Measurements from ENCODE around the gene POLR3G.

POLR3G gene

DNA sequence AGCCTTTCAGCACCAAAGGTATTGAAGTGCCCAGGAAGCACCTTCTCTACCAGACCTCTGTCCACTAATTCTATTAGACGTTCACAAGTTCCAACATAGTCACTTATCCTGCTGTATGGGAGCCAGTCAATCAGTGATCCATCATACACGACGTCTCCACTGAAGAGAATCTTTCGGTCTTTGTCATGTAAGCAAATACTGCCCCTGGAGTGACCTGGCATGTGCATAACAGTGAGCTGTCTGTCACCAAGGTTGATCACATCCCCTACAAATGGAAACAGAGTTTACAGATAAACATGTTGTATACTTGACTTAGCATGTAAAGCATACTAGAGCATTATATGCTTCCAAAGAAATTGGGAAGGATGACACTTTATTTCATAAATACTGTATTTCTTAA is 13.4 kb upstream of the POLR3G start:
- CTCF ChIA-PET = interaction anchor here (1.0 to 1.3 kb wide), 4 partner anchors 13 to 26 kb away, joined by 3 to 5 read pairs (median 4); partner anchors contain the start of genes MBLAC2 and POLR3G
- POLR2A ChIA-PET = no interaction called here
- Histone ChIP-seq H3K9me3 (ENCODE audit: control extremely low read depth in 1 of 5, control insufficient read depth in 4 of 5, insufficient read depth in 2 of 5, low read depth in 1 of 5, low read length in 4 of 5) (peaks cover 0 to 5% (median 0%) of the 10 kb centered on the region in 5 experiments), H3K4me3 (ENCODE audit: control insufficient read depth in 1 of 7, extremely low read depth in 1 of 7, insufficient read depth in 4 of 7, low read depth in 2 of 7, low read length in 6 of 7) (no peak overlapping the region), H3K27me3 (replicated peaks in 2 of 5; ENCODE audit: control insufficient read depth in 4 of 5, insufficient read depth in 5 of 5, low read length in 4 of 5) (no peaks in the 10 kb centered on the region), H3K27ac (ENCODE audit: insufficient read depth in 1 of 2, low read depth in 1 of 2, low read length in 2 of 2, poor library complexity in 1 of 2, severe bottlenecking in 2 of 2) (no peak overlapping the region), H3K4me1 (ENCODE audit: control extremely low read depth in 1 of 4, control insufficient read depth in 4 of 4, insufficient read depth in 4 of 4, low read length in 3 of 4) (peaks cover 0 to 3% (median 1%) of the 10 kb centered on the region in 4 experiments), H3K36me3 (ENCODE audit: control insufficient read depth in 4 of 4, insufficient read depth in 4 of 4, low read length in 3 of 4) (peaks cover 0 to 9% (median 4%) of the 10 kb centered on the region in 4 experiments)
- no peak for DNase-seq
- WGBS (ENCODE audit: insufficient coverage) = 100% methylated on average over 4 of the region's 4 CpGs

DNA sequence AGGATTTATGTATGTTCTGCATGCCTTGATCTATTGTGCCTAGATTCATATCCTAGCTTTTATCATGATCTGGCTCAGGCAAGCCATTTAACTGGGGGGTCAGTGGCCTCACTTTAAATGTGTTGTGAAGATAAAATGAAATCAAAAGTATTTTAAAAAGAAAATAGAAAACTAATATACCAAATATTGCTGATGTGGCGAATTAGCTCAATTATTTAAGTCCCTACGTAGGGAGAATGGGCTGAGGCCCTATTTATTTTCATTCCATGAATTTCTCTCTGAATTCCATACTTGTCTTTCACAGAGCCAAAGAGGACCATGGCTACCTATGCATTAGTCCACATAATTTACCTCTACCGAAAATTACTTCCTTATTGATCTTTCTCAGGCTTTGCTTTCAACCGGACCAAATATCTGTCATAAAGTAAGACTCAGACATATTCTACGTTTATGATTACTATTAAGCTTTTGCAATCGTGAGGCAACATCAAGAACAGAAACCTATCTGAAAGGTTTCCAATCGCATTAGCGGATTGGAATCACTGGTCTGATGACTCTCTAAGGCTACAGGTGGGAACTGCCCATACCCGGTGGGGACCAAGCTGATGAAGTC is 1.8 kb upstream of the POLR3G start:
- no peaks in the 10 kb centered on the region for H3K27me3 ChIP-seq (replicated peaks in 2 of 5; ENCODE audit: control insufficient read depth in 4 of 5, insufficient read depth in 5 of 5, low read length in 4 of 5)
- ChIA-PET POLR2A (no interaction called here), CTCF (interaction anchor here (2.5 kb wide), 1 partner anchor 33 kb away, joined by 13 read pairs; no protein-coding TSS in a partner anchor)
- peak overlapping the region in 1 of 2 experiments; percentile 23 for H3K27ac ChIP-seq (ENCODE audit: insufficient read depth in 1 of 2, low read depth in 1 of 2, low read length in 2 of 2, poor library complexity in 1 of 2, severe bottlenecking in 2 of 2)
- H3K36me3 ChIP-seq (ENCODE audit: control insufficient read depth in 4 of 4, insufficient read depth in 4 of 4, low read length in 3 of 4) = peaks cover 1 to 10% (median 6%) of the 10 kb centered on the region in 4 experiments
- H3K9me3 ChIP-seq (ENCODE audit: control extremely low read depth in 1 of 5, control insufficient read depth in 4 of 5, insufficient read depth in 2 of 5, low read depth in 1 of 5, low read length in 4 of 5) = peaks cover 0 to 8% (median 1%) of the 10 kb centered on the region in 5 experiments
- peak overlapping the region in 6 of 7 experiments; percentile 77 to 94 (median 87) for H3K4me3 ChIP-seq (ENCODE audit: control insufficient read depth in 1 of 7, extremely low read depth in 1 of 7, insufficient read depth in 4 of 7, low read depth in 2 of 7, low read length in 6 of 7)
- H3K4me1 ChIP-seq (ENCODE audit: control extremely low read depth in 1 of 4, control insufficient read depth in 4 of 4, insufficient read depth in 4 of 4, low read length in 3 of 4) = peaks cover 3 to 26% (median 15%) of the 10 kb centered on the region in 4 experiments
- WGBS (ENCODE audit: insufficient coverage) = 39% methylated on average over 9 of the region's 9 CpGs
- peak in 2 of 3 donors; percentile 24 to 40 for DNase-seq

DNA sequence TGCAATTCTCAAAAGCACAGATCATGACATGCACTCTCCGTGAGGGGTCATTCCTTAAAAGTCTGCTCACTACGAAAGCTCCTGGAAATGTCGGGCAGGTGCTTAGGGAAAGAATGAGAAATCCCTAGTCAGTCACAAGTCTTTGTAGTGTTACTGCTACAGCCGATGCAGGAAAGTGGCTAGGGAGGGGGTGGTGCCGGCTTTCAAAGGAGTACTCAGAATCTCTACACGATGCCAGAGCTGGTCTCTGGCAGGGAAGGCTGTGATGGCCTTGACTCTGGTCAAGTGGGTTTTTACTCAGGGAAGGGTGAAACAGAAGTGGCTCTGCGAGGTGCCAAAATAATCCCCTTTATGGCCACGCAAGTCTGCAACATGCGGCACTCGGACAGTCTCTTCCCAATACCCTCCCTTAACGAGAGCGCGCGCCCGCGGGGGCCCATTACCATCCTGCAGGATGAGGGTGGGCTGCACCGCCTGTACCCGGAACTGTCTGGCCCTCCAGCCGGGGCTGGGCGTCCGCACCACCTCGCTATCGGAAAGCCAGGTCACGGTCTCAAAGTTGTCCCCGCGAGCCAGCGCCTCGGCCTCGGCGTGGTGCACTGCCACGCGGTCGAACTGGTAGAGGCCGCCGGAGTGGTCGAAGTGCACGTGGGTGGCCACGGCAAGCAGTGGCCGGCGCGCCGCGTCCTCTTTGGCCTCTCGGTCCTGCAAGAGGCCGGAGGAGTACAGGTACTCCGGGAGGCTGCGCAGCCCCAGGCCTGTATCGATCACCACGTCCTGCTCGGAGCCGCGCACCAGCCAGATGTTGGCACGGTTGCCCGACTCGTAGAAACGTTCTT is 1.0 kb upstream of the POLR3G start:
- Histone ChIP-seq H3K27ac (ENCODE audit: insufficient read depth in 1 of 2, low read depth in 1 of 2, low read length in 2 of 2, poor library complexity in 1 of 2, severe bottlenecking in 2 of 2) (peak overlapping the region in 1 of 2 experiments; percentile 76), H3K9me3 (ENCODE audit: control extremely low read depth in 1 of 5, control insufficient read depth in 4 of 5, insufficient read depth in 2 of 5, low read depth in 1 of 5, low read length in 4 of 5) (peaks cover 0 to 7% (median 0%) of the 10 kb centered on the region in 5 experiments), H3K36me3 (ENCODE audit: control insufficient read depth in 4 of 4, insufficient read depth in 4 of 4, low read length in 3 of 4) (peaks cover 0 to 10% (median 6%) of the 10 kb centered on the region in 4 experiments), H3K27me3 (replicated peaks in 2 of 5; ENCODE audit: control insufficient read depth in 4 of 5, insufficient read depth in 5 of 5, low read length in 4 of 5) (no peaks in the 10 kb centered on the region), H3K4me1 (ENCODE audit: control extremely low read depth in 1 of 4, control insufficient read depth in 4 of 4, insufficient read depth in 4 of 4, low read length in 3 of 4) (peaks cover 3 to 26% (median 15%) of the 10 kb centered on the region in 4 experiments), H3K4me3 (ENCODE audit: control insufficient read depth in 1 of 7, extremely low read depth in 1 of 7, insufficient read depth in 4 of 7, low read depth in 2 of 7, low read length in 6 of 7) (peak overlapping the region; percentile 76 to 94 (median 83))
- 0% methylated on average over 54 of the region's 56 CpGs for WGBS (ENCODE audit: insufficient coverage)
- peak in 2 of 3 donors; percentile 50 to 72 for DNase-seq
- CTCF ChIA-PET = interaction anchor here (1.0 to 3.1 kb wide), 4 partner anchors 13 to 55 kb away, joined by 5 to 13 read pairs (median 9); partner anchors contain the start of gene LYSMD3
- POLR2A ChIA-PET = no interaction called here

DNA sequence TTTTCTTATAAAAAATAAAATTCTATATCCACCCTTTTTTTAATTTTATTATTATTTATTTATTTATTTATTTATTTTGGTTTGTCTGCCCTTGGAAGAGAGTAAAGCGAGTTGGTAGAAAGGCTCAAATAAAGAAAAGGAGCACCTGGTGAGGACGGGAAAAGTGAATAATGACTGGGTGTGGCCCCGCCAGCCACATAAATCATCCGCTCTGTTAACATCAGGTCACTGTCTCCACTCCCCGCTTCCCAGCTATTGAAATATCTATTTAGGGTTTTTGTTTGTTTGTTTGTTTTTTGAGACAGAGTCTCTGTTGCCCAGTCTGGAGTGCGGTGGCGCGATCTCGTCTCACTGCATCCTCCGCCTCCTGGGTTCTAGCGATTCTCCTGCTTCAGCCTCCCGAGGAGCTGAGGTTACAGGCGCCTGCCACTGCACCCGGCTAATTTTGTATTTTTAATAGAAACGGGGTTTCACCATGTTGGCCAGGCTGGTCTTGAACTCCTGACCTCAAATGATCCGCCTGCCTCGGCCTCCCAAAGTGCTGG is 844 bp downstream of the POLR3G start:
- Histone ChIP-seq H3K9me3 (ENCODE audit: control extremely low read depth in 1 of 5, control insufficient read depth in 4 of 5, insufficient read depth in 2 of 5, low read depth in 1 of 5, low read length in 4 of 5) (no peaks in the 10 kb centered on the region), H3K36me3 (ENCODE audit: control insufficient read depth in 4 of 4, insufficient read depth in 4 of 4, low read length in 3 of 4) (peaks cover 0 to 8% (median under 1%) of the 10 kb centered on the region in 4 experiments), H3K27ac (ENCODE audit: insufficient read depth in 1 of 2, low read depth in 1 of 2, low read length in 2 of 2, poor library complexity in 1 of 2, severe bottlenecking in 2 of 2) (no peak overlapping the region), H3K27me3 (replicated peaks in 2 of 5; ENCODE audit: control insufficient read depth in 4 of 5, insufficient read depth in 5 of 5, low read length in 4 of 5) (no peaks in the 10 kb centered on the region), H3K4me1 (ENCODE audit: control extremely low read depth in 1 of 4, control insufficient read depth in 4 of 4, insufficient read depth in 4 of 4, low read length in 3 of 4) (peaks cover 3 to 26% (median 15%) of the 10 kb centered on the region in 4 experiments), H3K4me3 (ENCODE audit: control insufficient read depth in 1 of 7, extremely low read depth in 1 of 7, insufficient read depth in 4 of 7, low read depth in 2 of 7, low read length in 6 of 7) (peak overlapping the region in 2 of 7 experiments; percentile 77 to 83)
- POLR2A ChIA-PET = interaction anchor here (1.5 kb wide), 1 partner anchor 9 kb away, joined by 6 read pairs; no protein-coding TSS in a partner anchor
- CTCF ChIA-PET = interaction anchor here (0.9 to 3.1 kb wide), 7 partner anchors 9 to 176 kb away, joined by 3 to 11 read pairs (median 5); no protein-coding TSS in a partner anchor
- no peak for DNase-seq
- 95% methylated on average over 12 of the region's 17 CpGs for WGBS (ENCODE audit: insufficient coverage)

DNA sequence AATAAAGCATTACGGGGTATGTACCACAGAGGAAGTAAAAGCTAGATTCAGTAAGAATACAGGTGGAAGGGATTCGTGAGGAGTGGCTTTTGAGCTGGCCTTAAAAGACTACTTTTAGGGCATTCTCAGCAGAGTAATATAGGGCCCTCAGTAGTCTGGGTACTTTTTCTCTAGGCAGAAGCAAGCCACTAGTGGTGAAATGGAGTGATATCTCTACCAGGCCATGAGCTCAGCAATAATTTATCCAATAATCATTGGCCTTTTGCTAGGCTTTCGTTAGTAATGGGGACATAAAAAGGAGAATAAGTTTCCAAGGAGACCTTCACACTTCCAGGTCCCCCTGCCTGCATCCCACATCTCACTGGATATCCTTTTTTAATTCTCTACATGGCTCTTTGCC is 1.7 kb downstream of the POLR3G start:
- Histone ChIP-seq H3K4me1 (ENCODE audit: control extremely low read depth in 1 of 4, control insufficient read depth in 4 of 4, insufficient read depth in 4 of 4, low read length in 3 of 4) (peaks cover 3 to 26% (median 15%) of the 10 kb centered on the region in 4 experiments), H3K36me3 (ENCODE audit: control insufficient read depth in 4 of 4, insufficient read depth in 4 of 4, low read length in 3 of 4) (peaks cover 0 to 3% (median under 1%) of the 10 kb centered on the region in 4 experiments), H3K9me3 (ENCODE audit: control extremely low read depth in 1 of 5, control insufficient read depth in 4 of 5, insufficient read depth in 2 of 5, low read depth in 1 of 5, low read length in 4 of 5) (no peaks in the 10 kb centered on the region), H3K27ac (ENCODE audit: insufficient read depth in 1 of 2, low read depth in 1 of 2, low read length in 2 of 2, poor library complexity in 1 of 2, severe bottlenecking in 2 of 2) (no peak overlapping the region), H3K4me3 (ENCODE audit: control insufficient read depth in 1 of 7, extremely low read depth in 1 of 7, insufficient read depth in 4 of 7, low read depth in 2 of 7, low read length in 6 of 7) (no peak overlapping the region), H3K27me3 (replicated peaks in 2 of 5; ENCODE audit: control insufficient read depth in 4 of 5, insufficient read depth in 5 of 5, low read length in 4 of 5) (no peaks in the 10 kb centered on the region)
- ChIA-PET CTCF (interaction anchor here (1.3 to 3.1 kb wide), 6 partner anchors 8 to 307 kb away, joined by 3 to 11 read pairs (median 6); no protein-coding TSS in a partner anchor), POLR2A (interaction anchor here (0.7 to 1.0 kb wide), 2 partner anchors 37 to 53 kb away, joined by 4 to 6 read pairs; partner anchors contain the start of gene LYSMD3)
- peak in 2 of 3 donors; percentile 7 to 16 for DNase-seq
- 66% methylated on average over 3 of the region's 3 CpGs for WGBS (ENCODE audit: insufficient coverage)

DNA sequence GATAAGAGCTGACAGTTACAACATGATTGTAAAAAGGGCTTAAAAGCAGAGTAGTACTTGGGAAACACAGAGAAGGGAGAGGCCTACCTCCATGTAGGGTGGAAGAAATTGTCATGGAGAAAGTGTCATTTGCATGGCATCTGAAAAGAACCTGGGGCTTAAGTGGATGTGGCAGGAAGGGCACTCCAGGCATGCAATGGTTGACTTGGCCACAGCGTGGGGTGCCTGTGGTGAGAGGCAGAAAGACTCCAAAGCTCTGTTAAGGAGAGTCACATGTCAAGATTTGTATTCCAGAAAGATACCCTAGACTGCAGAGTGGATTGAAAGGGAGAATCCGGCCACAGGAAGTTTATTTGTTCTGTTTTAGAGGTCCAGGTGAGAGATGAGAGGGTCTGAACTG is 2.4 kb downstream of the POLR3G start:
- Histone ChIP-seq H3K4me1 (ENCODE audit: control extremely low read depth in 1 of 4, control insufficient read depth in 4 of 4, insufficient read depth in 4 of 4, low read length in 3 of 4) (peaks cover 3 to 26% (median 15%) of the 10 kb centered on the region in 4 experiments), H3K27ac (ENCODE audit: insufficient read depth in 1 of 2, low read depth in 1 of 2, low read length in 2 of 2, poor library complexity in 1 of 2, severe bottlenecking in 2 of 2) (no peak overlapping the region), H3K9me3 (ENCODE audit: control extremely low read depth in 1 of 5, control insufficient read depth in 4 of 5, insufficient read depth in 2 of 5, low read depth in 1 of 5, low read length in 4 of 5) (no peaks in the 10 kb centered on the region), H3K4me3 (ENCODE audit: control insufficient read depth in 1 of 7, extremely low read depth in 1 of 7, insufficient read depth in 4 of 7, low read depth in 2 of 7, low read length in 6 of 7) (no peak overlapping the region), H3K27me3 (replicated peaks in 2 of 5; ENCODE audit: control insufficient read depth in 4 of 5, insufficient read depth in 5 of 5, low read length in 4 of 5) (no peaks in the 10 kb centered on the region), H3K36me3 (ENCODE audit: control insufficient read depth in 4 of 4, insufficient read depth in 4 of 4, low read length in 3 of 4) (peaks cover 0 to 3% (median 0%) of the 10 kb centered on the region in 4 experiments)
- POLR2A ChIA-PET = interaction anchor here (0.7 to 1.0 kb wide), 2 partner anchors 37 to 52 kb away, joined by 4 to 6 read pairs; partner anchors contain the start of gene LYSMD3
- WGBS (ENCODE audit: insufficient coverage) = 83% methylated on average over 1 of the region's 2 CpGs
- CTCF ChIA-PET = interaction anchor here (1.1 to 3.1 kb wide), 5 partner anchors 10 to 307 kb away, joined by 3 to 11 read pairs (median 5); no protein-coding TSS in a partner anchor
- peak in 1 of 3 donors; percentile 11 for DNase-seq
